GM12875 (cell line): ENCODE data around the gene COPE.

Experiments
- H3K4me3 ChIP-seq: one replicate; pipeline ENCODE4 v1.5.1; 2011; ENCODE audit warnings: low read depth, low read length, control low read depth
- CTCF ChIP-seq: IDR thresholded peaks from 2 replicates; pipeline ENCODE4 v1.5.1; 2011; ENCODE audit warnings: low read depth, mild to moderate bottlenecking, control low read depth, inconsistent platforms, low read length, moderate library complexity, borderline replicate concordance; ENCODE audit not compliant: insufficient read depth

The COPE gene

DNA sequence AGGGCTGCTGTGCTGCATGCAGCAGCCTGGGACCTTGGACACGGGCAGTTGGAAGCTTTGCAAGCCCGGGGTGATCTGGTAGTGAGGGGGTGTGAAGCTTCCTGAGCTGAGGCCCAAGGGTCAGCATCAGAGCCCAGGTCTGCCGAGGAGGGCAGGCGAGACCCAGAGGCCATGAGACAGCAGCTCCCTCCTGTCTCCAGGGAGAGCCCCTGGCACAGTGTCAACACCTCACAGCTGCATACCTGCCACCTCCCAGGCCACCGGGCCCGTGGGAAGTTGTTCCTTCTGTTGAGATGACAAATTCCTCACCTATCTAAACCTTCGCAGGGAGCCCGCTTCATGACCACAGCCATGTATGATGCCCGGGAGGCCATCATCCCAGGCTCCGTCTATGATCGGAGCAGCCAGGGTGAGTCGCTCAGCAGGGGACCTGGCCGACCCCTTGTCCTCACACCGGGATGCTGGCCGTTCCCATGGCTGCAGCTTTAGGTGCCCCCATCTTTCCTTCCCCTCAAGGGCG is 55.3 kb downstream of the COPE start:
- TF ChIP-seq CTCF = no peak

GRCh38 chr19:18862976-18863842 is 56.0 kb downstream of the COPE start:
- TF ChIP-seq CTCF = no peak
- no peak overlapping the region for H3K4me3 ChIP-seq

More for the DNA sequence above, 55.3 kb downstream of the COPE start:
- no peak overlapping the region for H3K4me3 ChIP-seq

- TF ChIP-seq CTCF = no peak
- H3K4me3 ChIP-seq = no peak overlapping the region
Measured at GRCh38 chr19:18861917-18862316, 57.3 kb downstream of the COPE start.

DNA sequence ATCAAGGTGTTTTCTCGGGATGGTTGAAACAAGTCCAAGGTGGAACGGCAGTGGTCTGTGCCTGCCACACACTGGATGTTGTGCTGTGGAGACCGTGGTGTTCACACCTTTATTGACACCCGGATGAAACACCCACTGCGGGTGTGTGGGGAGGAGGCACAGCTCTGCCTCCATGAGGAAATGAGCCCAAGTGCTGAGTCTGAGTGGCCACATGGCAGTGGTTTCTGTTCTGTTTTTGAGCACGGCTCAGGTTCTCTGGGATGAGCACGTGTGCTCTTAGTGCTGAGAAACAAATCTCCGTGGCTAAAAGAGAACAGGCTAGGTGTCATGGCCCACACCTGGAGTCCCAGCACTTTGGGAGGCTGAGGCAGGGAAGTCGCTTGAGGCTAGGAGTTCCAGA is 58.0 kb downstream of the COPE start:
- TF ChIP-seq CTCF = no peak
- H3K4me3 ChIP-seq = no peak overlapping the region

DNA sequence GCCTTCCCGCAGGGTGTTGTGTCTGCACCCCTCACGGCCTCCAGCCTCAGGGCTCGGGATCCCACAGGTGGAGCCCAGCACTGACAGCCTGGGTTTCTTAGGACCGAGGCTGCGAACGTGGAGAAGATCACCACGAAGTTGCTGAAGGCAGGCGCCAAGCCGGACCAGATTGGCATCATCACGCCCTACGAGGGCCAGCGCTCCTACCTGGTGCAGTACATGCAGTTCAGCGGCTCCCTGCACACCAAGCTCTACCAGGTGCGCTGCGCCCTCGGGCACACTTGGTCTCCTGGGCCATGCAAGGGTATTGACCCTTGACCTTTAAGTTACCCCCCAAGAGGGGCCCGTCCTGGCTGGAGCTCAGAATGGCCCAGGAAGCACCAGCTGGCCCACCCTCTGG is 58.5 kb downstream of the COPE start:
- no peak for TF ChIP-seq CTCF
- H3K4me3 ChIP-seq = no peak overlapping the region

DNA sequence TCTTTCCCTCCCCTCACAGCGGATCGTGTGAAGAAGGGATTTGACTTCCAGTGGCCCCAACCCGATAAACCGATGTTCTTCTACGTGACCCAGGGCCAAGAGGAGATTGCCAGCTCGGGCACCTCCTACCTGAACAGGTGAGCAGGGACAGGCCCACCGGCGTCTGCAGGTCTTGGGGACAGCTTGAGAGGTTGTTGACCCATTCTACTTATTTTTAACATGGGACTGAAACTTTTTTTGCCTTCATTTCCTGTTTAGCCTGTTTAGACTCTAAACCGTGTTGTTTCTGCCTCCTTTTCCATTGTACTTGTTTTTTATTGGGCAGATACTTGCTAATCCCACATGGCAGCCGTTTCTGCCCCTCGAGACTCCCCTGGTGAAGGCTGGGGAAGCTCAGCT is 58.9 kb downstream of the COPE start:
- no peak overlapping the region for H3K4me3 ChIP-seq
- TF ChIP-seq CTCF = no peak
